ENCODE results near the gene C19orf47.

The C19orf47 gene

GRCh38 chr19:40348125-40348913 lies at the start of gene C19orf47, which contains the start of gene PLD3:
Gene C19orf47, minus strand, starts transcription at chr19:40348397. Its CDS starts 6,540 bp downstream, at chr19:40341857.
Gene PLD3, plus strand, starts transcription at chr19:40348695. Its CDS starts 17,789 bp downstream, at chr19:40366484.
- DNase-seq, result peak; percentile 81 to 100 (median 99)

GRCh38 chr19:40397568-40397906 lies 49.3 kb upstream of the C19orf47 start:
- no peak for DNase-seq

GRCh38 chr19:40396886-40397567 lies 48.8 kb upstream of the C19orf47 start:
- no peak for DNase-seq

GRCh38 chr19:40395956-40396355 lies 47.8 kb upstream of the C19orf47 start:
- DNase-seq, result no peak

GRCh38 chr19:40394816-40395210 lies 46.6 kb upstream of the C19orf47 start:
- no peak for DNase-seq

GRCh38 chr19:40393894-40394815 lies 46.0 kb upstream of the C19orf47 start:
- no peak for DNase-seq

GRCh38 chr19:40392894-40393517 lies 44.8 kb upstream of the C19orf47 start:
- DNase-seq, result no peak

GRCh38 chr19:40392123-40392522 lies 43.9 kb upstream of the C19orf47 start:
- DNase-seq, result no peak

- no peak for DNase-seq
These were observed 42.0 kb upstream of the C19orf47 start, which contains the start of gene HIPK4 for GRCh38 chr19:40390084-40390742. Gene HIPK4, minus strand, starts transcription at chr19:40390181. Its CDS starts 279 bp downstream, at chr19:40389902.

GRCh38 chr19:40389404-40390083 lies 41.3 kb upstream of the C19orf47 start:
- DNase-seq, result no peak

GRCh38 chr19:40388481-40388880 lies 40.3 kb upstream of the C19orf47 start:
- no peak for DNase-seq

GRCh38 chr19:40387155-40387554 lies 39.0 kb upstream of the C19orf47 start:
- no peak for DNase-seq

- no peak for DNase-seq
These were observed 35.6 kb upstream of the C19orf47 start for GRCh38 chr19:40383668-40384248.

GRCh38 chr19:40381321-40381720 lies 33.1 kb upstream of the C19orf47 start:
- no peak for DNase-seq

GRCh38 chr19:40380199-40381037 lies 32.2 kb upstream of the C19orf47 start:
- no peak for DNase-seq

- DNase-seq, result no peak
These were observed 31.4 kb upstream of the C19orf47 start for GRCh38 chr19:40379446-40380198.

- DNase-seq, result no peak
These were observed 30.3 kb upstream of the C19orf47 start for GRCh38 chr19:40378509-40378908.

GRCh38 chr19:40377876-40378385 lies 29.7 kb upstream of the C19orf47 start:
- DNase-seq, result no peak

All from hypothalamus (tissue), 51 donors.